ENCODE data around the gene RNF208. TPM values are rescaled to one million over a fixed set of nuclear protein-coding genes. Genes with fewer than 3 reads are reported as not detected.

Gene RNF208
- 1.1 to 2.4 TPM (median 1.9 TPM) in 5 replicates for total RNA-seq (2022; extraction: Qiagen RNA extraction; ENCODE audit: low read depth)

GRCh38 chr9:137222190-137223077 is at the start of gene RNF208:
TSS of gene RNF208 (minus strand) at chr9:137222240. CDS start at chr9:137221212, 1,028 bp downstream.

GRCh38 chr9:137254624-137255447 is 32.8 kb upstream of the RNF208 start, which contains the start of gene NELFB:
TSS of gene NELFB (plus strand) at chr9:137255327.

GRCh38 chr9:137251194-137251461 is 29.1 kb upstream of the RNF208 start, which contains the start of gene STPG3:
TSS of gene STPG3 (plus strand) at chr9:137251286. CDS start at chr9:137251287, 1 bp downstream.

GRCh38 chr9:137240841-137241489 is 18.9 kb upstream of the RNF208 start, which contains the start of gene TUBB4B:
TSS of gene TUBB4B (plus strand) at chr9:137241287. CDS start at chr9:137241361, 74 bp downstream.

GRCh38 chr9:137230705-137231371 is 8.8 kb upstream of the RNF208 start, which contains the start of gene SLC34A3:
TSS of gene SLC34A3 (plus strand) at chr9:137230901. CDS start at chr9:137231703, 802 bp downstream.

GRCh38 chr9:137227054-137227852 is 5.2 kb upstream of the RNF208 start, which contains the start of gene RNF224:
TSS of gene RNF224 (plus strand) at chr9:137227502. CDS start at chr9:137228336, 834 bp downstream.

GRCh38 chr9:137224830-137225694 is 3.0 kb upstream of the RNF208 start, which contains the start of gene CYSRT1:
TSS of gene CYSRT1 (plus strand) at chr9:137225174. CDS start at chr9:137225622, 448 bp downstream.

GRCh38 chr9:137205126-137206069 is 16.6 kb downstream of the RNF208 start, which contains the start of the genes NDOR1 and TMEM203:
TSS of gene NDOR1 (plus strand) at chr9:137205700. CDS start at chr9:137205778, 78 bp downstream.
TSS of gene TMEM203 (minus strand) at chr9:137205648. CDS start at chr9:137205414, 234 bp downstream.

GRCh38 chr9:137200311-137201204 is 21.5 kb downstream of the RNF208 start, which contains the start of gene TPRN:
TSS of gene TPRN (minus strand) at chr9:137200741. CDS start at chr9:137200711, 30 bp downstream.

GRCh38 chr9:137188490-137189296 is 33.3 kb downstream of the RNF208 start, which contains the start of the genes ANAPC2 and SSNA1:
TSS of gene ANAPC2 (minus strand) at chr9:137188560. CDS start at chr9:137188532, 28 bp downstream.
TSS of gene SSNA1 (plus strand) at chr9:137188676. CDS start at chr9:137188727, 51 bp downstream.

Other genes starting within 250 kb of the RNF208 start
- 0.35 to 0.71 TPM (median 0.39 TPM) in 3 of 5 replicates, not detected in the others for gene PTGDS, start 244.7 kb downstream of the RNF208 start, total RNA-seq (2022; extraction: Qiagen RNA extraction; ENCODE audit: low read depth)
- gene LCNL1, start 239.2 kb downstream of the RNF208 start, total RNA-seq (2022; extraction: Qiagen RNA extraction; ENCODE audit: low read depth): 0.02 TPM in 1 of 5 replicates, not detected in the others
- gene PAXX, start 229.8 kb downstream of the RNF208 start, total RNA-seq (2022; extraction: Qiagen RNA extraction; ENCODE audit: low read depth): 49.2 to 83.7 TPM (median 73.5 TPM) in 5 replicates
- 1.7 to 4.0 TPM (median 3.5 TPM) in 5 replicates for gene CLIC3, start 225.7 kb downstream of the RNF208 start, total RNA-seq (2022; extraction: Qiagen RNA extraction; ENCODE audit: low read depth)
- gene ABCA2, start 194.0 kb downstream of the RNF208 start, total RNA-seq (2022; extraction: Qiagen RNA extraction; ENCODE audit: low read depth): 23.2 to 31.7 TPM (median 25.6 TPM) in 5 replicates
- 0.05 TPM in 2 of 5 replicates, not detected in the others for gene FUT7, start 190.2 kb downstream of the RNF208 start, total RNA-seq (2022; extraction: Qiagen RNA extraction; ENCODE audit: low read depth)
- gene NPDC1, start 176.1 kb downstream of the RNF208 start, total RNA-seq (2022; extraction: Qiagen RNA extraction; ENCODE audit: low read depth): 36.7 to 87.5 TPM (median 78.6 TPM) in 5 replicates
- gene ENTPD2, start 168.2 kb downstream of the RNF208 start, total RNA-seq (2022; extraction: Qiagen RNA extraction; ENCODE audit: low read depth): 0.72 to 1.2 TPM (median 0.76 TPM) in 5 replicates
- gene SAPCD2, start 151.7 kb downstream of the RNF208 start, total RNA-seq (2022; extraction: Qiagen RNA extraction; ENCODE audit: low read depth): 13.9 to 28.6 TPM (median 24.4 TPM) in 5 replicates
- 9.7 to 15.4 TPM (median 11.3 TPM) in 5 replicates for gene UAP1L1, start 144.7 kb downstream of the RNF208 start, total RNA-seq (2022; extraction: Qiagen RNA extraction; ENCODE audit: low read depth)
- 41.0 to 54.7 TPM (median 47.7 TPM) in 5 replicates for gene MAN1B1, start 135.3 kb downstream of the RNF208 start, total RNA-seq (2022; extraction: Qiagen RNA extraction; ENCODE audit: low read depth)
- 71.6 to 131 TPM (median 112 TPM) in 5 replicates for gene DPP7, start 107.5 kb downstream of the RNF208 start, total RNA-seq (2022; extraction: Qiagen RNA extraction; ENCODE audit: low read depth)
- gene GRIN1, start 83.1 kb downstream of the RNF208 start, total RNA-seq (2022; extraction: Qiagen RNA extraction; ENCODE audit: low read depth): 0.31 to 1.0 TPM (median 0.38 TPM) in 5 replicates
- gene LRRC26, start 52.2 kb downstream of the RNF208 start, total RNA-seq (2022; extraction: Qiagen RNA extraction; ENCODE audit: low read depth): 0.48 to 2.1 TPM (median 1.3 TPM) in 5 replicates
- gene TMEM210, start 50.2 kb downstream of the RNF208 start, total RNA-seq (2022; extraction: Qiagen RNA extraction; ENCODE audit: low read depth): not detected in 5 replicates
- 25.4 to 37.9 TPM (median 36.1 TPM) in 5 replicates for gene ANAPC2, start 33.7 kb downstream of the RNF208 start, total RNA-seq (2022; extraction: Qiagen RNA extraction; ENCODE audit: low read depth)
- gene SSNA1, start 33.6 kb downstream of the RNF208 start, total RNA-seq (2022; extraction: Qiagen RNA extraction; ENCODE audit: low read depth): 88.4 to 157 TPM (median 143 TPM) in 5 replicates
- gene TPRN, start 21.5 kb downstream of the RNF208 start, total RNA-seq (2022; extraction: Qiagen RNA extraction; ENCODE audit: low read depth): 5.6 to 11.1 TPM (median 10.3 TPM) in 5 replicates
- gene TMEM203, start 16.6 kb downstream of the RNF208 start, total RNA-seq (2022; extraction: Qiagen RNA extraction; ENCODE audit: low read depth): 32.9 to 47.1 TPM (median 45.3 TPM) in 5 replicates
- 15.2 to 19.1 TPM (median 16.4 TPM) in 5 replicates for gene NDOR1, start 16.5 kb downstream of the RNF208 start, total RNA-seq (2022; extraction: Qiagen RNA extraction; ENCODE audit: low read depth)
- gene CYSRT1, start 2.9 kb upstream of the RNF208 start, total RNA-seq (2022; extraction: Qiagen RNA extraction; ENCODE audit: low read depth): 3.3 to 5.0 TPM (median 4.0 TPM) in 5 replicates
- 0.10 to 0.24 TPM (median 0.20 TPM) in 5 replicates for gene RNF224, start 5.3 kb upstream of the RNF208 start, total RNA-seq (2022; extraction: Qiagen RNA extraction; ENCODE audit: low read depth)
- 0.07 to 0.13 TPM (median 0.08 TPM) in 5 replicates for gene SLC34A3, start 8.7 kb upstream of the RNF208 start, total RNA-seq (2022; extraction: Qiagen RNA extraction; ENCODE audit: low read depth)
- gene TUBB4B, start 19.0 kb upstream of the RNF208 start, total RNA-seq (2022; extraction: Qiagen RNA extraction; ENCODE audit: low read depth): 595 to 818 TPM (median 736 TPM) in 5 replicates
- gene STPG3, start 29.0 kb upstream of the RNF208 start, total RNA-seq (2022; extraction: Qiagen RNA extraction; ENCODE audit: low read depth): not detected in 5 replicates
- 42.8 to 63.0 TPM (median 54.8 TPM) in 5 replicates for gene NELFB, start 33.1 kb upstream of the RNF208 start, total RNA-seq (2022; extraction: Qiagen RNA extraction; ENCODE audit: low read depth)
- 17.8 to 30.2 TPM (median 27.4 TPM) in 5 replicates for gene TOR4A, start 55.5 kb upstream of the RNF208 start, total RNA-seq (2022; extraction: Qiagen RNA extraction; ENCODE audit: low read depth)
- 2.7 to 7.1 TPM (median 5.4 TPM) in 5 replicates for gene NRARP, start 80.0 kb upstream of the RNF208 start, total RNA-seq (2022; extraction: Qiagen RNA extraction; ENCODE audit: low read depth)
- 6.1 to 7.4 TPM (median 6.9 TPM) in 5 replicates for gene EXD3, start 200.9 kb upstream of the RNF208 start, total RNA-seq (2022; extraction: Qiagen RNA extraction; ENCODE audit: low read depth)
- 1.0 to 1.5 TPM (median 1.5 TPM) in 5 replicates for gene NOXA1, start 201.2 kb upstream of the RNF208 start, total RNA-seq (2022; extraction: Qiagen RNA extraction; ENCODE audit: low read depth)
- 0.21 to 0.52 TPM (median 0.28 TPM) in 5 replicates for gene ENTPD8, start 219.1 kb upstream of the RNF208 start, total RNA-seq (2022; extraction: Qiagen RNA extraction; ENCODE audit: low read depth)
- gene NSMF, start 237.1 kb upstream of the RNF208 start, total RNA-seq (2022; extraction: Qiagen RNA extraction; ENCODE audit: low read depth): 30.9 to 45.8 TPM (median 39.2 TPM) in 5 replicates

Data from A549 treated with CpdA at 1 μM for 4 hours (cell line).